ENCODE results near the gene FBN1. TPM values are rescaled to one million over a fixed set of nuclear protein-coding genes. Genes with fewer than 3 reads are reported as not detected.

Gene FBN1
- total RNA-seq, 1 donor from 2014 or later = 12.6 TPM

DNA sequence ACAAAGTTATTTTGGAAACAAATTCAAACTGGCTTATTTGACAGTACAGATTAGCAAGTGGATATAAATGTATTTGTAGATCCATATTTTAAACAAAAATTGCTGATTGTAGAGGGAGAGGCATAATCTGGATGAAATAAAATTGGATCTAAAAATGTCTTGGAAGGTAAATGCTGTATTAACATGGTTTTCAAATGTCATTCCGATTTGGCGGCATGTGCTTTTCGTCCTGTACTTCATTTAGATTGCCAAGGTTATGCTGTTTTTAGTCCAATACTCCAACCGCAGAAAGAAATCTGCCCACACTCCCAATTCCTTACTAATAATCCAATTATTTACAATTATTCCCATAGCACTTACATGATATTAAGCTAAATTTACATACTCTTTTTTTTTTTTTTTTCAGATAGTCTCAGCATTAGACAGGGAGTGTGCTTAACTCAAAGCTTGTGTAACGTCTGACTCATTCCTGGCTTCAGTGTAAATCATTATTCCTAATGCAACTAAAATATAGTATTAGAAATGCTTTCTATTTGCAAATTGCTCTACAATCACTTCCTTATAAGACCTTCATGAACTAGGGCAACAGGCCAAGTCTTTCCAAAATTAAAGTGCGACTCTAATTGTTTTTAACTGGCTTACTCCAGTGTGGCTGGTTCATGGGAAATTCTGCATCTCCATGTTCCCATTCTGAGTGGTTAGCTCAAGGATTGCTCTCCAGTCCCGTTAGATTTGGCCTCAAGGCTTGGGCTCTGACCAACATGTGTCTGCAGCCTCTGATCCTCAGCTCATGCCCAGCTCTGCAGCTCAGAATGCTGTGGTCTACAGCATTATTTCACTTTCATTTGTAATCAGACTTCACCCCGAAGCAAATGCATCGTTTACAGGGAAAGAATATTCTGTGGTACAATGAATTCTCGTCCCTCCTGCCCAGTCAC, 103.9 kb downstream of the FBN1 start:
- Mint-ChIP-seq H3K9me3 (ENCODE audit: unreplicated experiment) (no peaks in the 10 kb centered on the region), H3K27me3 (ENCODE audit: unreplicated experiment) (peaks cover 2% of the 10 kb centered on the region), H3K4me3 (ENCODE audit: unreplicated experiment) (no peak overlapping the region), H3K27ac (ENCODE audit: unreplicated experiment) (no peak overlapping the region), H3K4me1 (ENCODE audit: low read depth, unreplicated experiment) (no peaks in the 10 kb centered on the region), H3K36me3 (ENCODE audit: unreplicated experiment) (no peaks in the 10 kb centered on the region)
- no peak for TF ChIP-seq CTCF (IDR thresholded peaks at IDR 0.05; ENCODE audit: partially characterized antibody, unreplicated experiment)
- no peak for DNase-seq

DNA sequence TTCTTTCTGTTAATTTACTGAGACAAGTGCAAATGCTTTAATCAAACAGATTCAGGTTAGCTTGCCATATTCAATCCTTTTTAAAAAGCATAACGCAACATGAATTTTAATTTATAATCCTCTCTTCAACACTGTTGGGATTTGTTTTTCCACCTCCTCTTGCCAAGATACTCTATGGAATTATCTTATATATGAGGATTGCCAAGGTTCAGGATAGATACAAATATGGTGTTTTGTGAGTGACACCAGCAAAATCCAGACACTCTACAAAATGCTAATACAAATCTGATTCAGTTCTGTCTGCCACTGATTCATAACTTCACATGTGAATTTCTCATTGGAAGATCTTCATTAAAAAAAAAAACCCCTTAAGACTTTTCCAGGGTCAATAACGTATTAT, 104.8 kb downstream of the FBN1 start:
- no peak overlapping the region for H3K4me3 Mint-ChIP-seq (ENCODE audit: unreplicated experiment)
- no peaks in the 10 kb centered on the region for H3K27me3 Mint-ChIP-seq (ENCODE audit: unreplicated experiment)
- no peaks in the 10 kb centered on the region for H3K9me3 Mint-ChIP-seq (ENCODE audit: unreplicated experiment)
- H3K27ac Mint-ChIP-seq (ENCODE audit: unreplicated experiment) = no peak overlapping the region
- DNase-seq = no peak
- H3K4me1 Mint-ChIP-seq (ENCODE audit: low read depth, unreplicated experiment) = no peaks in the 10 kb centered on the region
- no peaks in the 10 kb centered on the region for H3K36me3 Mint-ChIP-seq (ENCODE audit: unreplicated experiment)
- no peak for TF ChIP-seq CTCF (IDR thresholded peaks at IDR 0.05; ENCODE audit: partially characterized antibody, unreplicated experiment)

- Mint-ChIP-seq H3K4me1 (ENCODE audit: low read depth, unreplicated experiment) (no peaks in the 10 kb centered on the region), H3K4me3 (ENCODE audit: unreplicated experiment) (no peak overlapping the region), H3K36me3 (ENCODE audit: unreplicated experiment) (no peaks in the 10 kb centered on the region), H3K27me3 (ENCODE audit: unreplicated experiment) (no peaks in the 10 kb centered on the region), H3K27ac (ENCODE audit: unreplicated experiment) (no peak overlapping the region), H3K9me3 (ENCODE audit: unreplicated experiment) (no peaks in the 10 kb centered on the region)
- DNase-seq = no peak
- no peak for TF ChIP-seq CTCF (IDR thresholded peaks at IDR 0.05; ENCODE audit: partially characterized antibody, unreplicated experiment)
Observed at GRCh38 chr15:48538941-48539340, 106.6 kb downstream of the FBN1 start.

- Mint-ChIP-seq H3K27me3 (ENCODE audit: unreplicated experiment) (no peaks in the 10 kb centered on the region), H3K4me1 (ENCODE audit: low read depth, unreplicated experiment) (no peaks in the 10 kb centered on the region), H3K36me3 (ENCODE audit: unreplicated experiment) (no peaks in the 10 kb centered on the region), H3K9me3 (ENCODE audit: unreplicated experiment) (no peaks in the 10 kb centered on the region), H3K27ac (ENCODE audit: unreplicated experiment) (no peak overlapping the region), H3K4me3 (ENCODE audit: unreplicated experiment) (no peak overlapping the region)
- TF ChIP-seq CTCF (IDR thresholded peaks at IDR 0.05; ENCODE audit: partially characterized antibody, unreplicated experiment) = no peak
- DNase-seq = no peak
Observed at GRCh38 chr15:48537271-48538113, 108.0 kb downstream of the FBN1 start.
